ENCODE data around the gene GALC.
"Not testable (repeated sequence)": the region's sequence is repeated elsewhere in the genome, so short reads cannot be mapped to it uniquely, and the experiment has no call there.

Gene GALC

GRCh38 chr14:87992718-87993628, at the start of gene GALC:
TSS of gene GALC (minus strand) at chr14:87993182. CDS start at chr14:87993164, 18 bp downstream.
- Mint-ChIP-seq H3K9me3 (no peaks in the 10 kb centered on the region), H3K27ac (peak within 1 kb of the TSS; percentile 98 to 99), H3K4me3 (peak within 1 kb of the TSS; percentile 93 to 94), H3K4me1 (peaks cover 67% of the 10 kb centered on the region), H3K27me3 (no peaks in the 10 kb centered on the region)
- peak; percentile 84 for ATAC-seq
- DNase-seq = peak; percentile 96 to 99

GRCh38 chr14:88040146-88040545, 47.2 kb upstream of the GALC start:
- H3K27ac Mint-ChIP-seq = no peak overlapping the region
- ATAC-seq = no peak
- no peak overlapping the region for H3K4me3 Mint-ChIP-seq
- peaks cover 0 to 6% of the 10 kb centered on the region in 2 donors for H3K9me3 Mint-ChIP-seq
- peaks cover 4% of the 10 kb centered on the region for H3K4me1 Mint-ChIP-seq
- no peaks in the 10 kb centered on the region for H3K27me3 Mint-ChIP-seq
- no peak for DNase-seq

DNA sequence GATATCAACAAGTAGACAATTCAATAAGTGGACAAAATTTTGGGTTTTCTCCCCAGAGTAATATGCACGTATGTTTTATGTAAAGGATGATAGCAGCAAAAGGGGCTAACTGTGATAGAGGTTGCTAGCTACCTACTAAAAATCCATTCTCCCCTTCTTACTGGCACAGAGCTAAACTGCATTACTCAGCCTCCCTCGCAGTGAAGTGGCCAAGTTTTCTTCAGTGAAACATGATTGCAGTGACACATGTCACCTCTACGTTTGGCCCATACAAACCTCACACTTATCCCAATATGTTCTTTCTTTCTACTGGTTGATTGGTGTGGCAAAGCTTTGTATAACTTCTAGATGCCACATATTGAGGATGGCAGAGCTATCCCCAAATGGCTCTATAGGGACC, 46.2 kb upstream of the GALC start:
- Mint-ChIP-seq H3K9me3 (peaks cover 0 to 6% of the 10 kb centered on the region in 2 donors), H3K4me3 (no peak overlapping the region), H3K27ac (no peak overlapping the region), H3K27me3 (no peaks in the 10 kb centered on the region), H3K4me1 (no peaks in the 10 kb centered on the region)
- DNase-seq = no peak
- ATAC-seq = no peak

DNA sequence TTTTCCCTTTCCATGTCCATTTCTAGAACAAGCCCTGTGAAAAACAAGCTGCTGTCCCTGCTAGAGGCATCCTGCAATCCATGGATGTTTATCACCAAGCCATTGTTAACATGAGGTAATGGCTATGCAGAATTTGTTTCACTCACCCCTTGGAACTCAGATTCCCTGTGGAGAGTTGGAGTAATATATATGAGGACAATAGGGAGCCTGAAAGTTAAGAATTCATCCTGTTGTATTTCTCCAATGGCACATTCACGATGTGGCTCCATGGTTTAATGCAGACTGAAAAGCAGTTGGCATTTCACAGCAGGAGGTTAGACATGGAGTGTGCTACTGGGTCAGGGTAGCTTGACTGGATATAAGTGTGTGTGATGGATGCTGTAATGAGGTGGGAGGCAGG, 44.3 kb upstream of the GALC start:
- Mint-ChIP-seq H3K9me3 (peaks cover 0 to 6% of the 10 kb centered on the region in 2 donors), H3K27me3 (no peaks in the 10 kb centered on the region), H3K4me3 (no peak overlapping the region), H3K27ac (no peak overlapping the region), H3K4me1 (no peaks in the 10 kb centered on the region)
- DNase-seq = no peak
- ATAC-seq = no peak

GRCh38 chr14:88036422-88036821, 43.4 kb upstream of the GALC start:
- ATAC-seq (no peak), DNase-seq (no peak)
- Mint-ChIP-seq H3K9me3 (peaks cover 0 to 6% of the 10 kb centered on the region in 2 donors), H3K4me3 (no peak overlapping the region), H3K27ac (no peak overlapping the region), H3K27me3 (no peaks in the 10 kb centered on the region), H3K4me1 (no peaks in the 10 kb centered on the region)

- DNase-seq = no peak
- Mint-ChIP-seq H3K4me3 (no peak overlapping the region), H3K9me3 (peaks cover 0 to 6% of the 10 kb centered on the region in 2 donors), H3K27ac (no peak overlapping the region), H3K4me1 (peaks cover 14% of the 10 kb centered on the region), H3K27me3 (no peaks in the 10 kb centered on the region)
- ATAC-seq = no peak
Measured at GRCh38 chr14:88034076-88034475, 41.1 kb upstream of the GALC start.

- no peak overlapping the region for H3K4me3 Mint-ChIP-seq
- H3K27ac Mint-ChIP-seq = no peak overlapping the region
- no peaks in the 10 kb centered on the region for H3K27me3 Mint-ChIP-seq
- H3K9me3 Mint-ChIP-seq = no peaks in the 10 kb centered on the region
- peaks cover 25% of the 10 kb centered on the region for H3K4me1 Mint-ChIP-seq
- DNase-seq (no peak), ATAC-seq (no peak)
Measured at GRCh38 chr14:88032373-88032772, 39.4 kb upstream of the GALC start.

- Mint-ChIP-seq H3K27ac (no peak overlapping the region), H3K4me1 (peaks cover 38% of the 10 kb centered on the region), H3K4me3 (no peak overlapping the region), H3K9me3 (no peaks in the 10 kb centered on the region), H3K27me3 (no peaks in the 10 kb centered on the region)
- ATAC-seq (no peak), DNase-seq (no peak)
Measured at GRCh38 chr14:88030892-88031291, 37.9 kb upstream of the GALC start.

GRCh38 chr14:88030079-88030478, 37.1 kb upstream of the GALC start:
- peaks cover 46% of the 10 kb centered on the region for H3K4me1 Mint-ChIP-seq
- H3K27me3 Mint-ChIP-seq = no peaks in the 10 kb centered on the region
- DNase-seq (no peak), ATAC-seq (peak; percentile 44)
- H3K9me3 Mint-ChIP-seq = no peaks in the 10 kb centered on the region
- H3K27ac Mint-ChIP-seq = peak overlapping the region in 1 of 2 donors; percentile 57
- H3K4me3 Mint-ChIP-seq = peak overlapping the region in 1 of 2 donors; percentile 11

DNA sequence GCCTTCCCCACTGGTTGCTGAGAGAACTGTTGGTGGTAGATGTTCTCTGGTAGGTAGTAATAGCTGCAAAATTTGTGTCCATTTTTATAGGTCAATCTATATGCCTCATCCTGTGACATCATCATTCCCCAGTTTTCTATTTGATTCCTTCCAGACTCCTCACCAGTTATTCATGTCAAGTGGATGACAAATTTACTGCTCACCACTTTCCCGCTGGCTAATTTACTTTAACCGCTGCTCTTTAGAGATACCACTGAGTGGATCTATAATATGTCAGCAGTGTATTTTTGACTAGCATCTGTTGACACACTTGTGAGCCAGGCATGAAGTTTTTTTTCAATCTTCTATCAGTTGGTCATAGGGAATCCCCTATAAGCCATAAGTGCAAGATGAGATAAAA, 36.5 kb upstream of the GALC start:
- no peak overlapping the region for H3K27ac Mint-ChIP-seq
- no peak for DNase-seq
- peak; percentile 93 for ATAC-seq
- H3K4me3 Mint-ChIP-seq = no peak overlapping the region
- no peaks in the 10 kb centered on the region for H3K27me3 Mint-ChIP-seq
- peaks cover 52% of the 10 kb centered on the region for H3K4me1 Mint-ChIP-seq
- no peaks in the 10 kb centered on the region for H3K9me3 Mint-ChIP-seq

DNA sequence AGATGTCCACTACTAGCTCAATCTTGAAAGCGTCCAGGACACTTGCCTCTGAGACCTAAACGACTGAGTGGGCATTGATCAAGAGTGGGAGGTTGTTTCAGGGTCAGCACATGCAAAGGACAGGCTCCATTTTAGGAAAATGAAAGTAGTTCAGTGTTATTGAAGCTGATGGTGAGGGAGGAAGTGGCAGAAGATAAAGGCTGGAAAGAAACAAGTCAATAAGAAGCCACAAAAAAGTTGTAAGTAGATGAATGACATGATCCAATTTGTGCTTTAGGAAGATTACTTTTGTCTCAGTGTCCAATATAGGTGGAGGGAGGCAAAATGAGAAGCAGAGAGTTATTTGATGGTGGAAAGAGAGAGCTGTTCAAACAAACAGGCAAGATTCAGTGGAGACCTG, 33.9 kb upstream of the GALC start:
- Mint-ChIP-seq H3K27ac (peak overlapping the region; percentile 57 to 91), H3K9me3 (no peaks in the 10 kb centered on the region), H3K4me1 (peaks cover 75% of the 10 kb centered on the region), H3K4me3 (peak overlapping the region; percentile 41 to 70), H3K27me3 (no peaks in the 10 kb centered on the region)
- DNase-seq = no peak
- ATAC-seq = peak; percentile 7

GRCh38 chr14:88025313-88025712, 32.3 kb upstream of the GALC start:
- Mint-ChIP-seq H3K27ac (peak overlapping the region in 1 of 2 donors; percentile 57), H3K4me3 (no peak overlapping the region), H3K9me3 (peaks cover 6% of the 10 kb centered on the region in 2 donors), H3K4me1 (peaks cover 81% of the 10 kb centered on the region), H3K27me3 (no peaks in the 10 kb centered on the region)
- ATAC-seq (no peak), DNase-seq (no peak)

DNA sequence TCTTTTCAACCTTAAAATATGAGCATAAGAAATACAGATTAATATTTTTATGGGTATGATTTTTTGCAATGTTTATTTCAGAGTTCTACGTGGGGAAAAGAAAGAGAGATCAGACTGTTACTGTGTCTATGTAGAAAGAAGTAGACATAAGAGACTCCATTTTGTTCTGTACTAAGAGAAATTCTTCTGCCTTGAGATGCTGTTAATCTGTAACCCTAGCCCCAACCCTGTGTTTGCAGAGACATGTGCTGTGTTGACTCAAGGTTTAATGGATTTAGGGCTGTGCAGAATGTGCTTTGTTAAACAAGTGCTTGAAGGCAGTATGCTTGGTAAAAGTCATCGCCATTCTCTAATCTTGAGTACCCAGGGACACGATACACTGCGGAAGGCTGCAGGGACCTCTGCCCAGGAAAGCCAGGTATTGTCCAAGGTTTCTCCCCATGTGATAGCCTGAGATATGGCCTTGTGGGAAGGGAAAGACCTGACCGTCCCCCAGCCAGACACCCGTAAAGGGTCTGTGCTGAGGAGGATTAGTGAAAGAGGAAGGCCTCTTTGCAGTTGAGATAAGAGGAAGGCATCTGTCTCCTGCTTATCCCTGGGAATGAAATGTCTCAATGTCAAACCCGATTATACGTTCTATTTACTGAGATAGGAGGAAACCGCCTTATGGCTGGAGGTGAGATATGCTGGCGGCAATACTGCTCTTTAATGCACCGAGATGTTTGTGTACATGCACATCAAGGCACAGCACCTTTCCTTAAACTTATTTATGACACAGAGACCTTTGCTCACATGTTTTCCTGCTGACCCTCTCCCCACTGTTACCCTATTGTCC, 31.5 kb upstream of the GALC start:
- DNase-seq, ATAC-seq, H3K4me3 Mint-ChIP-seq, H3K9me3 Mint-ChIP-seq, H3K27me3 Mint-ChIP-seq: not testable (repeated sequence)
- H3K27ac Mint-ChIP-seq = peak overlapping the region in 1 of 2 donors; percentile 55
- peaks cover 81% of the 10 kb centered on the region for H3K4me1 Mint-ChIP-seq

DNA sequence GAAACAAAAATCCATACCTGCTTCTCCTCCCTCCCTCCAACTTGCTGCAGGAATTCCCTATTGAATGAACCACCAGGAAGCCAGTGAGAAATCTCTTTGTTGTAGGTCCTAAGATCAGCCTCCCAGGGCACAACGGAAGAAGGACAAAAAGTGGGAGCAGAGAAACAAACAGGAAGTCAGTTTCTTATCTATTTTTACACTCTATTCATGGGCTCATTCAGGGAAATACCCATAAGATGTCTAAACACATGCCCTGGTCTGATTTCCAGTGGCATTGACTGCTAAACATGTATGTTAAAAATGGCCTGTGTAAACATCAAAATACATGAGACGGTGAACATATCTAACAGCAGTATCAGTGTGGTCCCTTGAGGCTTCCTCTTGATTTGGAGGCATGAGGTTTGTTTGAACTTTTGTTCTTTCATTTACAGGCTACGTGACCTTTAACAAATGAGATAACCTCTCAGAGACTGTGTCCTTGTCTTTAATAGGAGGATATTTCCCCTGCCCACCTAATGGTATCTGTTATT, 30.7 kb upstream of the GALC start:
- Mint-ChIP-seq H3K4me1 (peaks cover 78% of the 10 kb centered on the region), H3K27me3 (no peaks in the 10 kb centered on the region), H3K27ac (peak overlapping the region in 1 of 2 donors; percentile 86), H3K4me3 (peak overlapping the region; percentile 10 to 50), H3K9me3 (peaks cover 6% of the 10 kb centered on the region in 2 donors)
- DNase-seq = no peak
- peak; percentile 63 for ATAC-seq

DNA sequence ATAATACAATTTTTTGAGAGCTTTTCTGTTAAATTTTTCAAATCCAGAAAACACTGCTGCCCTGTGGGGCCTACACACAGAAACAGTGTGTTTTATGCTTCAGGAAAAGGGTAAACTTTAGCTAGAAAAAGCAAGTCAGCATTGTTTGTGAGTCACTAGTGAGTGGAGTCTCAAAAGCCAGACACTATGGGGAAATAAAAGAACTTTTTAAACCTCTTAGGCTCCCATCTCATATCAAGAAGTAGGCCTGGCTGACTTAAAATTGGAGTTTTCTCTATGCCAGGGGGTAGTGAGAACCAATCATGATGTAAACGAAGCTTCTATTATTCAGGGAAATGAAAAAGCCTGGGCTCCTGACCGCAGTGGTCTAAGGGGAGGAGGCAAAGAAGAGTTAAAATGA, 24.6 kb upstream of the GALC start:
- H3K27me3 Mint-ChIP-seq = no peaks in the 10 kb centered on the region
- peaks cover 6% of the 10 kb centered on the region in 2 donors for H3K9me3 Mint-ChIP-seq
- H3K4me3 Mint-ChIP-seq = no peak overlapping the region
- H3K27ac Mint-ChIP-seq = peak overlapping the region in 1 of 2 donors; percentile 65
- DNase-seq = no peak
- ATAC-seq = no peak
- H3K4me1 Mint-ChIP-seq = peaks cover 64% of the 10 kb centered on the region
